Astrocyte of the spinal cord (primary cell): ENCODE data around the gene CDC14A.
A peak's percentile ranks its signal among the peaks of the same experiment; 100 is the strongest.

Source experiments
- DNase-seq: peaks from one replicate; pipeline ENCODE4 v3.0.0; 2011; ENCODE audit warnings: low read depth, low spot score
- H3K4me3 ChIP-seq: 2 replicates; pipeline ENCODE4 v1.5.1; 2011; ENCODE audit warnings: low read depth, mild to moderate bottlenecking, low read length, moderate library complexity
- CTCF ChIP-seq: IDR thresholded peaks from 2 replicates; pipeline ENCODE4 v1.5.1; 2012; ENCODE audit warnings: low read depth, mild to moderate bottlenecking, low read length, inconsistent platforms
- in situ Hi-C: cut with HindIII; loops from 2 replicates; pipeline ENCODE4 v1.10.0; 2017; ENCODE audit warnings: low sequenced_read_pairs

The CDC14A gene

DNA sequence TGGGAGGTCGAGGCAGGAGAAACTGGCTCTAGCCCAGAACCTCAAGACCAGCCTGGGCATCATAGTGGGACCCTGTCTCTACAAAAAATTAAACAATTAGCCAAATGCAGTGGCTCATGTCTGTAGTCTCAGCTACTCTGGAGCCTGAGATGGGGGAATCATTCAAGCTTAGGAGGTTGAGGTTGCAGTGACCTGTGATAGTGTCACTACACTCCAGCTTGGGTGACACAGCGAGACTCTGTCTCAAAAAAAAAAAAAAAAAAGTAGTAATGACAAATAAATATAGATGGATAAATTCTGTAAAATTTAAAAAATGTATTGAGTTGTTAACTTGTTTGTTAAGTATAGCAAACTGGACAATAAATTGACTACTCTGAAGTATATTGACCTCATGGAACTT is 5.9 kb upstream of the CDC14A start:
- in situ Hi-C loops, result no loop called here
- no peak for TF ChIP-seq CTCF
- H3K4me3 ChIP-seq, result no peak overlapping the region
- no peak for DNase-seq

- peak; percentile 14 for DNase-seq
- in situ Hi-C loops, result no loop called here
- no peak for TF ChIP-seq CTCF
- no peak overlapping the region for H3K4me3 ChIP-seq
Observed at GRCh38 chr1:100347009-100347966, 5.0 kb upstream of the CDC14A start.

DNA sequence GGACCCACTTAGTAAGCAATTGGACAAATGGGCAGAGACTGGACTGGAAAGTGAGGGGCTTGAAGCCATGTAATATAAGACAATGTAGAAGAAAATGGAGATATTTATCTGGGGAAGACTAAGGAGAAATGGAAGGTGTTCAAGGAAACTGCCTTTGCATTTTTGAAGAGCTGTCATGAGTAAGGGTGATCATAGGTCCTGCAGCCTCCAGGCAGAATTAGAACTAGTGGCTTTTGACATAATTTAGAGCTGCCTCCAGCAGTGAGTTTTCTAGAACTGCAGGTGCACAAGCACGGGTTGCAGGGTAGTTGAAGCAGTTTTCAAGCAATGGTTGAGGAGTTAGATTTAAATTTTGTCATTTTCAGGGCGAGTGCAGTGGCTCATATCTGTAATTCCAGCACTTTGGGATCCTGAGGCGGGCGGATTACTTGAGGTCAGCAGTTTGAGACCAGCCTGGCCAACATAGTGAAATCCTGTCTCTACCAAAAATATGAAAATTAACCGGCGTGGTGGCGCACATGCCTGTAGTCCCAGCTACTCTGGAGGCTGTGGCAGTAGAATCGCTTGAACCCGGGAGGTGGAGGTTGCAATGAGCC is 3.7 kb upstream of the CDC14A start:
- no peak overlapping the region for H3K4me3 ChIP-seq
- TF ChIP-seq CTCF, result no peak
- in situ Hi-C loops, result no loop called here
- DNase-seq, result no peak

- in situ Hi-C loops, result no loop called here
- no peak for TF ChIP-seq CTCF
- DNase-seq, result no peak
- H3K4me3 ChIP-seq, result no peak overlapping the region
Observed at GRCh38 chr1:100349246-100349645, 3.1 kb upstream of the CDC14A start.

DNA sequence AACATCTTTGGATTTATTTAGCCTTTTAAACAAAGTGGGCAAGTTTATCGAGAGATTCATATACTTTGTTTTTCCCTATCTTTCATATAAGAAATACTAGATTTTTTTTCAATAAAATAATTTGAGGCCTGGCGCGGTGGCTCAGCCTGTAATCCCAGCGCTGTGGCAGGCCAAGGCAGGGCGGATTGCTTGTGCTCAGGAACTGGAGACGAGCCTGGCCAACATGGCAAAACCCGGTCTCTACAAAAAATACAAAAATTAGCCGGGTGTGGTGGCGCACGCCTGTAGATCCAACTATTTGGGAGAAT is 1.6 kb upstream of the CDC14A start:
- peak; percentile 23 for DNase-seq
- H3K4me3 ChIP-seq, result peak overlapping the region; percentile 88
- TF ChIP-seq CTCF, result no peak
- in situ Hi-C loops, result no loop called here

DNA sequence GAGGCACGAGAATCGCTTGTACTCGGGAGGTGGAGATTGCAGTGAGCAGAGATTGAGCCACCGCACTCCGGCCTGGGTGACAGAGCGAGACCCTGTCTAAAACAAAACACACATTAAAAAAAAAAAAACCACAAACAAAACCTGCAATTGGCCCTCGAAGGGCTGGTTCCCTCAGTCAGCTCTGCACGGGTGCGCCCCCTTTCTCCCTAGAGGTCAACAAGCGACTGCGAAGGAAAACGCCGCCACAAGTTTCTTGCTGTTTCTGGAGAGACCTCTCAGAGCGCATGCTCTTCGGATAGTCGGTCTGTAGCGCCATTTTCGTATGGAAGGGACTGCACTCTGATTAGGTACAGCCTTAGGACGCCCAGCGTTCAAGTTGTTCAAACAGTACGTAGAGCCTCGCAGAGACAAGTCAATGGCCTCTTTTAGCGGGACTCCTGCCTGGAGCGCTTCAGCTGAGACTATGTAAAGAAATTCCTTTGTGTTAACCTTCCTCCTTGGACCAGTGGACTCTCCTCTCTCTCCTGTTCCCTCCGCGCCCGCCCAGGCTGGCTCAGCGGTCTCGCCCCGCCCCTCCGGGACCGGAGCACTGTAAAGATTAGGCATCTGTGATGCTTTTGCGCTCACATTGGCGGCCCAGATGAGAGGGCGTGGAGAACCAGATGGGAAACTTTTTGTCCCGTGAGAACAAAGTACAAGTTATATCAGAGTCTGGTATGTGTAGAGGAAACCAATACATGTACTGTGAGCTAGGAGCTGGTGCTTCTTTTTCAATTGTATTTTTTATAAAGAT is 1.0 kb upstream of the CDC14A start:
- TF ChIP-seq CTCF, result peak; percentile 30
- peak overlapping the region; percentile 88 for H3K4me3 ChIP-seq
- DNase-seq, result peak; percentile 92
- in situ Hi-C loops, result no loop called here
